ENCODE results near the gene DCUN1D3.

The DCUN1D3 gene

GRCh38 chr16:20894388-20894787 is 5.8 kb downstream of the DCUN1D3 start:
- no peak for DNase-seq (ENCODE audit: low read depth in 2 of 2)
- TF ChIP-seq CTCF (IDR thresholded peaks at IDR 0.05; ENCODE audit: low read depth, low read length): no peak
- H3K4me3 ChIP-seq (replicated peaks in 1 of 2; ENCODE audit: low read depth in 2 of 2, low read length in 2 of 2): no peak overlapping the region

DNA sequence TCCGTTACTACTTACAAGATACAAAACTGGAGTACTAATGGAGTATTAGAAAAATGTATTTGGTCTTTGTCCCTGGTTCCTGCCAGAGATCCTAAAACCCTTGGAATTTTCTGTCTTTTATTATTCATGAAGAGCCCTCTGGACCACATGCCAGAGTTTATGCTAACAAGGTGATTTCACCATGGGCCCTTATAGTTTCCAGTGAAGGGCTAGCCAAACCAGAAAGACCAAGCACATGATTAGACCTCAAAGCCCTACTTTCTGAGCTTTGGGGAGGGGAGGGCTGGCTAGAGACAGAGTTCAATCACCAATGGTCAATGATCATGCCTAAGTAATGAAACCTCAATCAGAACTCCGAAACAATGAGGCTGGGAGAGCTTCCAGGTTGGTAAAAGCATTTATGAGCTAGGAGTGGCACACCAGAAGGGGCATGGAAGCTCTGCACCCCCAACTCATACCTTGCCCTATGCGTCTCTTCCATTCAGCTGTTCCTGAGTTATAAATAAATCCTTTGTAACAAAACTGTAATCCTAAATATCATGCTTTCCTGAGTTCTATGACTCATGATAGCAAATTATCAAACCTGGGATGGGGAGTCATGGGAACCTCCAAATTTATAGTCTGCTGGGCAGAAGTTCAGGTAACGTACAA is 10.4 kb downstream of the DCUN1D3 start:
- no peak overlapping the region for H3K4me3 ChIP-seq (replicated peaks in 1 of 2; ENCODE audit: low read depth in 2 of 2, low read length in 2 of 2)
- no peak for DNase-seq (ENCODE audit: low read depth in 2 of 2)
- TF ChIP-seq CTCF (IDR thresholded peaks at IDR 0.05; ENCODE audit: low read depth, low read length): no peak

GRCh38 chr16:20887207-20887606 is 13.0 kb downstream of the DCUN1D3 start:
- H3K4me3 ChIP-seq (replicated peaks in 1 of 2; ENCODE audit: low read depth in 2 of 2, low read length in 2 of 2): no peak overlapping the region
- TF ChIP-seq CTCF (IDR thresholded peaks at IDR 0.05; ENCODE audit: low read depth, low read length): no peak
- no peak for DNase-seq (ENCODE audit: low read depth in 2 of 2)

- no peak for TF ChIP-seq CTCF (IDR thresholded peaks at IDR 0.05; ENCODE audit: low read depth, low read length)
- no peak for DNase-seq (ENCODE audit: low read depth in 2 of 2)
- no peak overlapping the region for H3K4me3 ChIP-seq (replicated peaks in 1 of 2; ENCODE audit: low read depth in 2 of 2, low read length in 2 of 2)
These were observed 13.8 kb downstream of the DCUN1D3 start for GRCh38 chr16:20886320-20886719.

DNA sequence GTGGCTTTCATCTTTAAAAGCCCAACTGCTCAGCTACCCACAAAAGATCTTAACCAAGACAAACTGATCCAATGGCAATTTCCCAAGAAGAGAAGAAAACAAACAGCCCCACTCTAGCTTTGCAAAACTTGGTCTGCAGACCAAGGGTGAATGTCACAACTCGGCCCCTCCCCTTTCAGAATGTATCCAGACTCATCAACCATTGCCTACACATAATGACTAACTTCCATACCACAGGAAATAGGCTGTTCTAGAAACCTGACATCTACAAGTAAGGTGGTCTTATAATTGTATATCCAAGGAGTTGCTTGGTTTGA is 16.0 kb downstream of the DCUN1D3 start:
- no peak for TF ChIP-seq CTCF (IDR thresholded peaks at IDR 0.05; ENCODE audit: low read depth, low read length)
- DNase-seq (ENCODE audit: low read depth in 2 of 2): peak; percentile 74 to 77

DNA sequence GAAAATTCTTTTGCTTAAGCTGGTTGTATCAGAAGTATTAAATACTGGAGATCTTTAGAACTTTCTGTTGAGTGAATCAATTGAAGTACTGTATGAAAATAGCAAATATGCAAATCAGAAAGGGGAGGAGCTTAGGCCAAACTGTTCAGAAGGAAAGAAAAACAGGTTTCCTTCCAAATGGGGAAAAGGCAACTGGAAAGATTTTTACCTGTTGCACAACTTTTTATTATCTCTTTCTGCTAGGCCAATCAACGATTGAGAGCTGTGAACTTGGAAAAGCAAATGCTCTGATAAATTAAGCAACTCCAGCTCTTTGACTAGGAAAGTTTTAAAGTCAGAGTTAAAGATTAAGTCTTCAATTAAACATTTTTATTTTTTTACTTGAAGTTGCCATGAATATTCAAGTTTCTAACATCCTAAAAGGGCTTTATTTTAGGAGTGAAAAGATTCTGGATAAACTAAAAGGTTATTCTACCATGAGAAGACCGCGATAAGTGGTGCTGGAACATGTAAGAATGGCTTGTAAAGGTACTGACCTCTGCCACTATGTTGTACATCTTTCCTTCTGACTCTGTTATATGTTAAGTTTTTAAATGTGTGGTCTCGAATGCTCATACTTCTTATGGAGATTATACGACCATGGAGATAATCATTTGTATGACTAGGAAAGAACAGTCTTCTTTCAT is 16.5 kb downstream of the DCUN1D3 start:
- DNase-seq (ENCODE audit: low read depth in 2 of 2): peak in 1 of 2 donors; percentile 79
- no peak overlapping the region for H3K4me3 ChIP-seq (replicated peaks in 1 of 2; ENCODE audit: low read depth in 2 of 2, low read length in 2 of 2)
- TF ChIP-seq CTCF (IDR thresholded peaks at IDR 0.05; ENCODE audit: low read depth, low read length): no peak

More for the DNA sequence above, 16.0 kb downstream of the DCUN1D3 start:
- no peak overlapping the region for H3K4me3 ChIP-seq (replicated peaks in 1 of 2; ENCODE audit: low read depth in 2 of 2, low read length in 2 of 2)

Measured in cardiac fibroblast (primary cell).